Effector CD4-positive, alpha-beta T cell (primary cell): ENCODE data around the gene CREBRF.
"Not testable (repeated sequence)": the region's sequence is repeated elsewhere in the genome, so short reads cannot be mapped to it uniquely, and the experiment has no call there.

Source experiments
- DNase-seq: peaks from one replicate; pipeline ENCODE4 v3.0.0-alpha.2; 2020

CREBRF gene

GRCh38 chr5:173035904-173036707 lies 20.0 kb upstream of the CREBRF start:
- DNase-seq, result no peak

DNA sequence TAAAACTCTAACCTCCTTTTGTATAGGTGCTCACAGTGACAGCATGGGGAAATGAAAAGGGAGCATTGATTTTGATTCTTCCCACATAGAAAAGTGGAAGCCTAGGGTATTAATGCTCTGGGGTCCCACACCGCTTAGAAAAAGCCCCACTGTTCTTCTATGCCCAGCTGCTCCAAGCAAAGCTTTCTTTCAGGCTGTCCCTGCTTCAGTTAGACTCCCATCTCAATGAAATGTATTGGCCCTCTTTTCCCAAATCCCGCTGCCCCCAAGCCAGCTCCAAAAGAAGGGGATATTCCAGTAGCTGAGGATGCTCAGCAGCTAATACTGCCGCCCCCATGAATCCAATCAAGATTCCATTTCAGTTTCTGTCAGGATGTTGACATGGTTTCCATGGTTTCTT lies 17.0 kb upstream of the CREBRF start:
- DNase-seq, result no peak

GRCh38 chr5:173039964-173040363 lies 16.2 kb upstream of the CREBRF start:
- no peak for DNase-seq

DNA sequence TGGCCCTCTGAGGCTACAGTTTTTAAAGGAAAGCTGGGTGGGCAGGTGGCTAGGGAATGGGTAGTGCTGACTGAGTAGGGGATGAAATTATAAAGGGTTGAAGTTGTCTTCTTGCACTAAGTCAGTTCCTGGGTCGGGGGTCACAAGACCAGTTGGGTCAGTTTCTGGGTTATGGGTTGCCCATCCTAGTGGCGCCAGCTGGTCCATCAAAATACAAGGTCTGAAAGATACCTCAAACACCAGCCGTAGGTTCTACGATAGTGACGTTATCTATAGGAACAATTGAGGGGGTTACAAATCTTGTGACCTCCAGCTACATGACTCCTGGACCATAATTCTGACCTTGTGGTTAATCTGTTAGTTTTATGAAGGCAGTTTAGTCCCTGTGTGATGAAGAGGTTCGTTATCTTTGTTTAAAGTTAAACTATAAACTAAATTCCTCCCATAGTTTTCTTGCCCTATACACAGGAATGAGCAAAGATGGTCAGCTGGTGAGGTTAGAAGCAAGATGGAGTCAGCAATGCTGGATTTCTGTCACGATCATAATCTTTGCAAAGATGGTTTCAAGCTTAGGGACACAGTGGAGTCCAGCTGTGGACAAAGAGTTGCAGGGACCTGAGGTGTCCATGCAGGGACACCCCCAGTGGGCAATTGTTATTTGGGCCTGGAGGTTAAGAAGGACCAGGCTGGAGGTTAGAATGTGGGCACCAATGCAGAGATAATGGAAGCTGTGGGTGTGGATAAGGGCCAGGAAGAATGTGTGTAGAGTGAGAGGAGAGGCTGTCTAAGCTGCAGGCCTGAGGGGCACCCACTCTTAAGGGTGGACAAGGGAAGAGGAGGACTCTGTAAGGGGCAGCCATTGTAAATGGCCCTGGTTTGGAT lies 14.0 kb upstream of the CREBRF start:
- DNase-seq, result no peak

- DNase-seq, result no peak
These were observed 13.4 kb upstream of the CREBRF start for GRCh38 chr5:173042763-173043107.

- no peak for DNase-seq
These were observed 10.7 kb upstream of the CREBRF start for GRCh38 chr5:173045474-173045873.

DNA sequence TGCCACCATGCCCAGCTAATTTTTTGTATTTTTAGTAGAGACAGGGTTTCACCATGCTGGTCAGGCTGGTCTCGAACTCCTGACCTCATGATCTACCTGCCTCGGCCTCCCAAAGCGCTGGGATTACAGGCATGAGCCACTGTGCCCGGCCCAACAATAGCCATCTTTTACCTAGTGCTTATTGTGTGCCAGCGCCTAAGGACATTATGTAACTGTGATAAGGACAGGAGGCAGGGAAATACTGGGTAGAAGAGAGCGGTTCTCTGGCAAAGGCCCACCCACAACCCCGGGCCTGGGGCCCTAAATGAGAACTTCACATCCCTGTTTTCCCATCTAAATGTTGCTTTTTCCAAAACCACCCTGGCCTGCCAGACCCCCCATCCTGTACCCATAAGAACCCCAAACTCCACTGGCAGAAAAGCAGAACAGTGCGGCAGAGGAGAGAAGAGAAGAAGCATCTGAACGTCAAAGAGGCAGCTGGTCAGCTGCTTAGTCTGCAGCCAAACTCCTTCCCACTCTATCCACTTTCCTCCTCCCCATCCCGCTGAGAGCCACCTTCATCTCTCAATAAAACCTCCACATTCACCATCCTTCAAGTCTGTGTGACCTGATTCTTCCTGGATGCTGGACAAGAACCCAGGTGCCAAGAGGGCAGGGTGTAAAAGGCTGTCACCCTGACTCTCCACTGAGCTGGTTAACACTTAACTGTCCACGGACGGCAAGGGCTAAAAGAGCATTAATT lies 8.9 kb upstream of the CREBRF start:
- not testable (repeated sequence) for DNase-seq

DNA sequence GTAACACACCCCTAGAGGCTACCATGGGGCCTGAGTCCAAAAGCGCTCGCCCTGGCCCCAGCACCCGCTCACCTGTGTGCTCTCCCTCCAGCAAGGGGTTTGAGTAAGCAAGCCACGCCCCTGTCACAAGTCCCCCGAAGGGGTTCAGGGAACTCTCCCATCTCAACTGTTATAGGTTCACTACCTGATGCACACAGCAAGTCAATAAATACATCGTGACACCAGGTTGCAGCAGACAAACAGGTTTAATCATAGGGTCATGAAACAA lies 8.4 kb upstream of the CREBRF start:
- DNase-seq, result no peak

DNA sequence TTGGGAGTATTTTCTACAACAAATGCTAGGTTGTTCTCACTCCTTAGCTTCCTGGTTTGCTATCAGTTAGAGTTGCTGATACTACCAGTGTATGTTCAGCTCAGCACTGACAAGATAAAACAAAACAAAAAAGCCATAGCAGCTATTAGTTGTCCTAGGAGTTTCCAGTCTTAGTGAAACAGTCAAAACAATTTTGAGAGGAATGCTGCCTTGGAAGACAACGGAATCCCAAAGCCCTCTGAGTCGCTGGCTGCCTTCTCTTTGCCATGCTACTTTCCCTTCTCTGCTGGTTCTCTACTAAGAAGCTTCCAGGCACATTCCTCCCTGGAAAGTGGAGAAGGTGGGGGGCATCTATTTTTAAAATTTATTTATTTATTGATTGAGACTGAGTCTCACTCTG lies 5.4 kb upstream of the CREBRF start:
- DNase-seq, result no peak

DNA sequence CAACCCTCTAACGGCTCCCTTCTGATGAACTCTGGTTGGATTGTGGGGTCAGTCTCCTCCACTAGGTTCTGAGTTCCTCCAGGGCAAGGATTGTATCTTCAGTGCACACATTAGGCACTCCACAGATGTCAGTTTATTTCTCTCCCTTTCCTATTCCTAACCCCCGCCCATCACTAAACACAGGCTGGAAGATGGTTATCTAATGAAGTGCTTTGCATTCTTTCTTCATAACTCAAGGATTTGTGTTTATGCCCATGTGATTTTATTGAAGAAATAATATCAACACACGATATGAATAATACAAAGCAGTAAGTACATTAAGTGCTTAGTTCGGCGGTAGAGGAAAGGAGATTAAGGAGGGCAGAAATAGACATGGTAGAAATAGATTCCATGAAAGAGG lies 4.4 kb upstream of the CREBRF start:
- no peak for DNase-seq

GRCh38 chr5:173053041-173053440 lies 3.1 kb upstream of the CREBRF start:
- no peak for DNase-seq

DNA sequence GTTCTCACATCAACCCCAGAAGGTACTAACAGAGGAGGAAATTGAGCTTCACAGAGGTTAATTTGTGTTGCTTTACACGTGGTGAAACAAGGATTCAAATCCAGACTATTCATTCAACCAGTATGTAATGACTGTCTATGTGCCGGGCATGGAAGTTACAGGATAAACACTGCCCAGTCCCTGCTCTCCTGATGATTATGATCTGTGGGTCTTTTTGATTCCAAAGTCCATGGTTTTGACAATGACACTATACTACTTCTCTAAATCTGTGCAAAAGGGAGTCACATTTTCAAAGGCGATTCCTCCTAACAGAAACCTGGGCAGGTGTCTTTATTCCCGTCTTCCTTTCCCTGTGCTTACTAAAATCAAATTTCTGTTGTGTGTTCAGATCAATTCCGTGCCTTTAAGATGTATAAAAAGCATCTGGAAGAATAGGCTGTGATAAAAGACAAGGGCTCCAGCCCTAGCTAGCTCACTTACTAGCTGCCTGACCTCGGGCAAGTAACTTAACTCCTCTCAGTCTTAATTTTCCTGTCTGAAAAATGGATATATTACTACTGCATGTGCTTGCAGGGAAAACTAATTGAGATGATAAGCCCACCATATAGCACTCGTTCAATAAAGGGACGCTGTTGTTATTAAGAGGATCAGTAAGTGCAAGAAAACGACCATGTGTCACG lies 970 bp upstream of the CREBRF start:
- no peak for DNase-seq

DNA sequence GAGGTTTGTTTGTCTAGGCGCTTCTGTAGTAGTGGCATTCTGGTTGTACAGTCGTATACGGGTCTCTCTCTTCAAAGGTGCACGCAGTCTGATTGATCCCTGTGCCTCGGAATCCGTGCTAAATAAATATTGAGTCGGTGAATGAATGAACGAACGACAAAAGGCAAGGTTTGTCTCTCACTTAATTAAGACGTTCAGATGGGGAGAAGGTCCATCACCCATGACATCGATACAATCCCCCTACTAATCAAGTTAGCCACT lies 500 bp upstream of the CREBRF start:
- DNase-seq, result no peak

- no peak for DNase-seq
These were observed 570 bp downstream of the CREBRF start for GRCh38 chr5:173056783-173057061.

GRCh38 chr5:173057062-173057924 lies 1.1 kb downstream of the CREBRF start:
- peak; percentile 99 for DNase-seq

- no peak for DNase-seq
These were observed 6.0 kb downstream of the CREBRF start for GRCh38 chr5:173062141-173062540.

- no peak for DNase-seq
These were observed 9.0 kb downstream of the CREBRF start for GRCh38 chr5:173065155-173065554.

DNA sequence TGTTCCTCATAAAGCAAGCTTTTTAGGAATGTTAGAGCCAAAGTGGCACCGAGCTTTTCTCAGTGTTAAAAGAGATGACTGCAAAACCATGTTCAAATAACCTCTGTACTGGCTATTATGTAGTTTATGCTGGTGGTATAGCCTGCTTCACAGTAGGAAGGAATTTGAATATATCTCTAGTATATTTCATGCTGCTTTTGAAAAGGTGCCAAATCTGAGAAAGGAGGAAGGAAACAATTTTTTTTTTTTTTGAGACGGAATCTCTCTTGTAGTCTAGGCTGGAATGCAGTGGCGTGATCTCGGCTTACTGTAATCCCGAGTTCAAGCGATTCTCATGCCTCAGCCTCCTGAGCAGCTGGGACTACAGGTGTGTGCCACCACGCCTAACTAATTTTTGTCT lies 13.5 kb downstream of the CREBRF start:
- DNase-seq, result no peak

DNA sequence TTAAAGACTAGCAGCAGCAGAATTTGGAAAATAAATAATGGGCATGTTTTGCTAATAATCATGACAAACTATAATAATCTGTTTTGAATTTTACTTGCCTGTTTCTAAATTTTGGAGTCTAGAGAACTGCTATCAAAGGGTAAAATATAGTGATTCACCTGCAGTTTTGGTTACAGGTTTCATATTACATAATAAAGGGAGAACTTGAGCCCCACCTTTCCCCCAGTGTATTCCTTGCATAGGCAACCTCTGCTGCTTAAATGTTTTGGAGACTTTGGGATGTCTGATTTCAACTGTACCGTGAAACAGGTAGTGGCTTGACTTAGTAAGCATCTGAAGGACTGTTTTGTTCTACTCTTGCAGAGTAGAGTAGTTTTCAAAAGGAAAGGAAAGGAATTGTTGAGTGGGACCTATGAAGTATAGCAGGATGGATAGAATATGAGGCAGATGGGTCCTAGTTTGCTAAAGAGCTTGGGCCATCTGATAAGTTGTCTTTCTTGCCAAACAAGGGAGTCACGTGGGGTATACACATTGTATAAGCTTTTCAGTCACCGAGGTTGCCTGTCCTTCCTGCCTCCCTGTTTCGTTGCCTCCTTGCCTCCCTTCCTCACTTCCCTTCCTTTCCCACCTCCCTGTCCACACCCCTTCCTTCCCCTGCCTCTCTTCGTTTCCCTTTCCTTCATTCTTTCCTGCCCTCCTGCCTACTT lies 19.1 kb downstream of the CREBRF start:
- DNase-seq, result no peak

DNA sequence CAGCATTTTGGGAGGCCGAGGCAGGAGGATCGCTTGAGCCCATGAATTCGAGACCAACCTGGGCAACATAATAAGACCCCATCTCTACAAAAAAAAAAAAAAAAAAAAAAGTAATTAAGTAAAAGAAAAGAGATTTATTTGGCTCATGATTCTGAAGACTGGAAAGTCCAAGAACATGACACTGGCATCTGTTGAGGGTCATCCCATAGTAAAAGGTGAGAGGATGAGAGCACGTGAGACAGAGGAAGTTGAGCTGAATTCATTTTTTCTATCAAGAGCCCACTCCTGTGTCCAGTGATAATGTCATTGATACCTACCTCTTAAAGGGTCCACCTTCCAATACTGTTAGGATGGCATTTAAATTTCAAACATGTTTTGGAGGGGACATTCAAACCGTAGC lies 19.8 kb downstream of the CREBRF start:
- no peak for DNase-seq

DNA sequence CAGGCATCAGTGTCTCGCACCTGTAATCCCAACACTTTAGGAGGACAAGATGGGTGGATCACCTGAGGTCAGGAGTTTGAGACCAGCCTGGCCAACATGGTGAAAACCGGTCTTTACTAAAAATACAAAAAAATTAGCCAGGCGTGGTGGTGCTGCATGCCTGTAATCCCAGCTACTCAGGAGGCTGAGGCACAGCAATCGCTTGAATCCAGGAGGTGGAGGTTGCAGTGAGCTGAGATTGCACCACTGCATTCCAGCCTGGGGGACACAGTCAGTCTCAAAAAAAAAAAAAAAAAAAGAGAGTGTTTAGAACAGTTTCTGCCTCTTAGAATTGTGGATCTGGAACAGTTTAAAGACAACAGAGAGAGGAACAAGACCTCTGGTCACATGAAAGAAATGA lies 20.3 kb downstream of the CREBRF start:
- not testable (repeated sequence) for DNase-seq

DNA sequence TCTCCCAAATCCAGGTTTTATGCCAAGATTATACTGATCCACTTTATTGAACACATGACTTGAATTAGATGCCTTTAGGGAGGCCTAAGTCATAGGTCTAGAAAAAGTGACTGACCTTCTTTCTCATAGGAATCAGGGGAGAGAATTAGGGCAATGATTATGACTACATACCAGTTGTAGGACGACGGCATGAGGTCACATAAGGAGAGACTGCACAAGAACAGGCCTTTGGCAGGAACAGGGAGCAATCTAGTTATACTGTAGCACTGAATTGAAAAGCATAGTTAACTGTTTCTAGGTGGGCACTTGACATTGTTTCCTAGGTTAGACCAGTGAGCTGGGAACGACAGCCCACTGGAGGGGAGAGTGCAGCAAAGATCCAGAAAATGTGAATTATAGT lies 22.7 kb downstream of the CREBRF start:
- no peak for DNase-seq
